Dermis blood vessel endothelial cell (primary cell): ENCODE measurements around the gene MRGPRG. TPM values are rescaled to one million over a fixed set of nuclear protein-coding genes. Genes with fewer than 3 reads are reported as not detected.
"Not testable (repeated sequence)": the region's sequence is repeated elsewhere in the genome, so short reads cannot be mapped to it uniquely, and the experiment has no call there.

ENCODE experiments used
- DNase-seq: peaks from one replicate; pipeline ENCODE4 v3.0.0; 2010
- total RNA-seq: library from RNA; depleted of rRNA; stranded (reverse); fragments of >200 nt; gene quantifications from 2 replicates; pipeline ENCODE4 v1.2.3, GENCODE V29; 2014

The MRGPRG gene
- total RNA-seq, 1 donor from 2014 or later, result not detected

- no peak for DNase-seq
These were observed 44.8 kb downstream of the MRGPRG start for GRCh38 chr11:3173795-3174194.

GRCh38 chr11:3171931-3172560, 46.6 kb downstream of the MRGPRG start:
- DNase-seq, result no peak

GRCh38 chr11:3170756-3171650, 47.6 kb downstream of the MRGPRG start:
- DNase-seq, result no peak

- no peak for DNase-seq
These were observed 48.4 kb downstream of the MRGPRG start for GRCh38 chr11:3170044-3170755.

GRCh38 chr11:3169255-3170043, 49.2 kb downstream of the MRGPRG start:
- DNase-seq, result peak; percentile 63

- not testable (repeated sequence) for DNase-seq
These were observed 49.8 kb downstream of the MRGPRG start for GRCh38 chr11:3168742-3169254.

Other genes with a start within 250 kb of the MRGPRG start
- gene NAP1L4, start 226.5 kb downstream of the MRGPRG start, total RNA-seq, result 132 and 165 TPM in 2 replicates
- gene CARS1, start 161.4 kb downstream of the MRGPRG start, total RNA-seq, result 40.7 and 46.0 TPM in 2 replicates
- gene OSBPL5, start 53.5 kb downstream of the MRGPRG start, total RNA-seq, result 74.9 and 110 TPM in 2 replicates
- gene MRGPRE, start 13.6 kb upstream of the MRGPRG start, total RNA-seq, result not detected in 2 replicates
- 18.8 and 28.1 TPM in 2 replicates for gene ZNF195, start 160.3 kb upstream of the MRGPRG start, total RNA-seq